ENCODE data around the gene SLC25A28. TPM values are rescaled to one million over a fixed set of nuclear protein-coding genes. Genes with fewer than 3 reads are reported as not detected.

SLC25A28 gene
- total RNA-seq, 4 donors from 2014 or later = 22.1 to 36.2 (median 30.1) TPM

- H3K4me3 ChIP-seq = peak overlapping the region in 1 of 4 donors; percentile 89
- intact Hi-C loops (cut with DNase I; ENCODE audit: low total_unique reads) = no loop called here
- in situ Hi-C loops (cut with MboI; ENCODE audit: low pct_ligation_motif_present in 1 of 4, low pct_unique_long_range_greater_than_20kb in 1 of 4, low sequenced_read_pairs in 3 of 4) = loop anchor here (10.0 kb wide), 3 partner anchors 63 to 223 kb away; partner anchors contain the start of gene GOT1 (in 4 of the 4)
- 52 to 54% methylated on average over 2 of the region's 2 CpGs for WGBS, 2 donors (ENCODE audit: low coverage in 1 of 2)
- H3K9me3 ChIP-seq = no peaks in the 10 kb centered on the region
- peaks cover 17 to 46% (median 38%) of the 10 kb centered on the region in 4 donors for H3K4me1 ChIP-seq
- peak overlapping the region in 3 of 4 donors; percentile 90 to 99 (median 98) for H3K27ac ChIP-seq
- no peak for DNase-seq
- H3K27me3 ChIP-seq = no peaks in the 10 kb centered on the region
- H3K36me3 ChIP-seq = no peaks in the 10 kb centered on the region
- TF ChIP-seq POLR2A (IDR thresholded peaks at IDR 0.05) (no peak), POLR2AphosphoS5 (IDR thresholded peaks at IDR 0.05) (no peak), EP300 (IDR thresholded peaks at IDR 0.05; ENCODE audit: low read depth) (no peak)
Measured at GRCh38 chr10:99617696-99618095, 2.5 kb downstream of the SLC25A28 start.

GRCh38 chr10:99615426-99615825 is 4.8 kb downstream of the SLC25A28 start:
- TF ChIP-seq POLR2A (IDR thresholded peaks at IDR 0.05) (no peak), EP300 (IDR thresholded peaks at IDR 0.05; ENCODE audit: low read depth) (no peak), POLR2AphosphoS5 (IDR thresholded peaks at IDR 0.05) (no peak), CTCF (IDR thresholded peaks at IDR 0.05) (no peak)
- H3K4me1 ChIP-seq = peaks cover 12 to 40% (median 30%) of the 10 kb centered on the region in 4 donors
- peaks cover 0 to 5% (median 0%) of the 10 kb centered on the region in 4 donors for H3K36me3 ChIP-seq
- H3K4me3 ChIP-seq = no peak overlapping the region
- H3K27ac ChIP-seq = peak overlapping the region in 1 of 4 donors; percentile 7
- H3K27me3 ChIP-seq = no peaks in the 10 kb centered on the region
- in situ Hi-C loops (cut with MboI; ENCODE audit: low pct_ligation_motif_present in 1 of 4, low pct_unique_long_range_greater_than_20kb in 1 of 4, low sequenced_read_pairs in 3 of 4) (loop anchor here (10.0 kb wide), 3 partner anchors 61 to 221 kb away; partner anchors contain the start of gene GOT1 (in 4 of the 4)), intact Hi-C loops (cut with DNase I; ENCODE audit: low total_unique reads) (no loop called here)
- no peak for DNase-seq
- no peaks in the 10 kb centered on the region for H3K9me3 ChIP-seq
- whole genome bisulfite sequencing, 2 donors (ENCODE audit: low coverage in 1 of 2) = 52 to 55% methylated on average over 4 of the region's 4 CpGs

GRCh38 chr10:99612167-99612831 is 7.9 kb downstream of the SLC25A28 start:
- WGBS, 2 donors (ENCODE audit: low coverage in 1 of 2) = 24 to 28% methylated on average over 6 to 7 of the region's 7 CpGs
- H3K4me1 ChIP-seq = peaks cover 0 to 20% (median 9%) of the 10 kb centered on the region in 4 donors
- H3K27me3 ChIP-seq = no peaks in the 10 kb centered on the region
- H3K36me3 ChIP-seq = peaks cover 0 to 10% (median 0%) of the 10 kb centered on the region in 4 donors
- peak; percentile 16 for DNase-seq
- in situ Hi-C loops (cut with MboI; ENCODE audit: low pct_ligation_motif_present in 1 of 4, low pct_unique_long_range_greater_than_20kb in 1 of 4, low sequenced_read_pairs in 3 of 4) (loop anchor here (5.0 to 10.0 kb wide), 4 partner anchors 50 to 217 kb away; partner anchors contain the start of gene GOT1 (in 4 of the 4)), intact Hi-C loops (cut with DNase I; ENCODE audit: low total_unique reads) (loop anchor here (1.0 to 5.0 kb wide), 4 partner anchors 48 to 1460 kb away; partner anchors contain the start of gene GOT1)
- H3K4me3 ChIP-seq = no peak overlapping the region
- no peak overlapping the region for H3K27ac ChIP-seq
- H3K9me3 ChIP-seq = no peaks in the 10 kb centered on the region
- TF ChIP-seq POLR2A (IDR thresholded peaks at IDR 0.05) (no peak), POLR2AphosphoS5 (IDR thresholded peaks at IDR 0.05) (peak in 1 of 3 donors; percentile 30), CTCF (IDR thresholded peaks at IDR 0.05) (peak; percentile 80 to 86 (median 83))

- H3K36me3 ChIP-seq = peaks cover 0 to 10% (median 0%) of the 10 kb centered on the region in 4 donors
- peaks cover 0 to 11% (median 0%) of the 10 kb centered on the region in 4 donors for H3K4me1 ChIP-seq
- intact Hi-C loops (cut with DNase I; ENCODE audit: low total_unique reads) = loop anchor here (5.0 kb wide), 3 partner anchors 179 to 1461 kb away; partner anchors contain the start of gene GOT1
Measured at GRCh38 chr10:99611326-99611725, 8.9 kb downstream of the SLC25A28 start.

More at GRCh38 chr10:99611326-99611725, 8.9 kb downstream of the SLC25A28 start:
- TF ChIP-seq EP300 (IDR thresholded peaks at IDR 0.05; ENCODE audit: low read depth) = no peak
- TF ChIP-seq POLR2A (IDR thresholded peaks at IDR 0.05) = no peak
- TF ChIP-seq POLR2AphosphoS5 (IDR thresholded peaks at IDR 0.05) = no peak
- TF ChIP-seq CTCF (IDR thresholded peaks at IDR 0.05) = no peak
- 61 to 77% methylated on average over 3 to 4 of the region's 4 CpGs for WGBS, 2 donors (ENCODE audit: low coverage in 1 of 2)
- in situ Hi-C loops (cut with MboI; ENCODE audit: low pct_ligation_motif_present in 1 of 4, low pct_unique_long_range_greater_than_20kb in 1 of 4, low sequenced_read_pairs in 3 of 4) = loop anchor here (5.0 to 10.0 kb wide), 4 partner anchors 49 to 217 kb away; partner anchors contain the start of gene GOT1 (in 4 of the 4)
- H3K4me3 ChIP-seq = no peak overlapping the region
- no peak for DNase-seq
- no peak overlapping the region for H3K27ac ChIP-seq
- no peaks in the 10 kb centered on the region for H3K27me3 ChIP-seq
- H3K9me3 ChIP-seq = no peaks in the 10 kb centered on the region

All from transverse colon (tissue), 4 donors.